ENCODE data around the gene KRTAP10-11.
"Not testable (repeated sequence)": the region's sequence is repeated elsewhere in the genome, so short reads cannot be mapped to it uniquely, and the experiment has no call there.

KRTAP10-11 gene

DNA sequence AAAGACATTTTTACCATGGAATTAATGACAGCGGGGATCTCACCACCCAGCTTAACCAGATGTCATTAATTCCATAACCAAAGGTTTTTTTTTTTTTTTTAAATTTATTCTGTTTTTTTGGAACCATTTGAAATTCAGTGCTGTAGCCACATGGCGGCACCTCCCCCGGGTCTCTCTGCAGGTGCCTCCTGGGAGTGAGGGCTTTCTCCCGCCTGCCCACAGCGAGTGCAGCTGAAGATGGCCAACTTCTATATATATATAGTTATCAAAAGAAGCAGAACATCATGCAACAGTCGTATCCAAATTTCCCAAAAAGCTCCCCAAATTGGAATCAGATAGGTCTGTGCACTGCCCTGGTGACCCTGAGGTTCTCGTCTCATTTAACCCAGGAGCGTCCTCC is 30.7 kb upstream of the KRTAP10-11 start:
- no peak for DNase-seq

DNA sequence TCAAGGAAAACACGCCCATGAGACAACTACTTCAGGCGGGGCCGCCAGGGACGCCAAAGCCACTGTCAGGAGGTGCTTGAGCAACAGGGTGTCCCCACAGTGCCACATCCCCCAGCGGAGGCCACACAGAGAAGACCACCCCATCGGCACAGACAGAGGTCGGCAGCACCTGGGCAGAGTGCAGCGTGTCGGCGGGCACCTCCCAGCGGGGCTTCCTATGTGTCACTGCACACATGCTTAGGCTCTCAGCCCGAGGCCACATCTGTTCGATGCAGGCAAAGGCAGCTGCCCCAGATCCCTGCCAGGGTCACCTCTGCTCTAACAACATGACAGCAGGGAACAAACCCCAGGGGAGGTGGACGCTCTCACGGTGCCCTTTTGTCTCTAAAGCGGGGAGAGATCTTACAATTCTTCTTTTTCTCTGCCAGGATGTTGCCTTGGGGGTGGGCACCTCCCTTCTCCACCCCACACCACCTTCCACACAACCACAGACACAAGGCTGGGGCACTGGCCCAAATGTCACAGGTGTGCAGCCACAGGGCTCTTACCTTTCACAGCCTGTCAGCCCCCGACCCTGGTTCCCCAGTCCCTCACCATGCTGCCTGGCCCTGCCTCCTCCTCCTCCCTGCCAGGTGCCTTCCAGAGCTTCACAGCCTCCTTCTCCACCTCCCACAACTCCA is 30.2 kb upstream of the KRTAP10-11 start:
- peak; percentile 67 for DNase-seq

DNA sequence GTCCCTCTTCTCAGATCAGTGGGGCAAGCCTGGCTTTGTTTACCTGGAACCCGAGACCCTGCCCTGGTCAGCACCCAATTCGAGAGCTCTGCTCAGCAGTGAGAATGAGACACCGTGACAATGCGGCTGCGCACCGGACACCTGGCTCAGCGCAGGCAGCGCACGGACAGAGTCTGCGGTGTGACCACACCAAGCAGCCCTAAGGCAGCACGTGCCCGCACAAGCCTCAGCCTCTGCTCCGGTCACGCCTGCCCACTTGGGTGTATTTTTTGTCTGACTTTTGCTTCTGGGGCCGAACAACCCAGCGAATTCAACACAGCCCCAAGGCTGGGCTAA is 29.7 kb upstream of the KRTAP10-11 start:
- no peak for DNase-seq

DNA sequence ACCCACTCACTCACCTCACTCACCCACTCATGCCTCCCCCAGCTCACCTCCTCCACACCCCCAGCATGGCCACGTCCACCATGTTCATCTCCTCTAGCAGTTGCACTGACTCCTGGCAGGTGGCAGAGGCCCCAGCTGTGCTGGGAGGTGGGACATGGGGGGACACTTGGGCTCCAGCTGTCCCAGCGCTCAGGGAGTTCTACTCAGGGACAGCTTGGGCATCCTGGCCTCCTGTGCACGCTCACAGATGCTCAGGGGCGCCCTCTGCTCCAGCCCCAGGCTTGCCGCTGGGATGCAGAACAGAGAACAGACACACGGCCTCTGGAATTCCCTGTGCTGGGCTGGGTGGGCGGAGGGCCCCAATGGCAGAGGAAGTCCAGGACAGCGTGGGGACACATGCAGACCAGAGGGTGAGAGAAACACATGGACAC is 29.1 kb upstream of the KRTAP10-11 start:
- DNase-seq, result peak; percentile 51

DNA sequence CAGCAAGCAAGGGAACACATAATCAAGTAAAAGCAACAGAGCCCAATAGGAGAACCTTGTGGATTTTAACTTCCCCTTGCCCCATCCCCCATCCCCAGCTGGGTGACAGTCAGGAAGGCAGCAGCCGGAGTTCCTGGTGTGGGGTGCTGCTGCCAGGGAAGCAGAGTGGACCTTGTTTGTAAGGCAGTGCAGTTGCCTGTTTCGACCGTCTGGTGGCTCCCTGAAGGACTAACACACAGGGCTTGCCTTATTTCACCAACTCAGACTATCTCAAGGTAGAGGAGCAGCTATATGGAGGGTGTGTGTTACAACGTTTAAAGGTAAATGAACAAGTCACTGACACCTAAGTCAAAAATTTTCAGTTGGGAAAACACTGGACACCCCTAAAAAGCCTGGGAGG is 27.7 kb upstream of the KRTAP10-11 start:
- DNase-seq, result no peak

DNA sequence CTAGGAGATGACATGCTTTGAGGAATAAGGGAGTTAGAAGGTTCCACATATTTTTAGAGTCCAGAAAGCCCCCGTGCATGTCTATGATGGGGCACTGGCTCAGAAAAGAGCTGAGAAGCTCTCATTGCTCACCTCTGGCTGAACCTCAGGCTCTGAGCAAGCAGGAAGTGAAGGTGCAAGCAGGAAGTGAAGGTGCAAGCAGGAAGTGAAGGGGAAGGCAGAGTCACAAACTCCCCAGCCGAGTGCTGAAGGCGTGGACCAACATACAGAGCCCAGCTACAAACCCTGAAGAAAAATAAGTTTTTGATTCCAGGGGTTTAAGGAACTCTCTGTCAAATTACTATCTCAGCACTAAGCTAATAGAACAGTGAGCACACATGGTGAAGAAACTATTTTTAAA is 27.3 kb upstream of the KRTAP10-11 start:
- DNase-seq, result no peak

DNA sequence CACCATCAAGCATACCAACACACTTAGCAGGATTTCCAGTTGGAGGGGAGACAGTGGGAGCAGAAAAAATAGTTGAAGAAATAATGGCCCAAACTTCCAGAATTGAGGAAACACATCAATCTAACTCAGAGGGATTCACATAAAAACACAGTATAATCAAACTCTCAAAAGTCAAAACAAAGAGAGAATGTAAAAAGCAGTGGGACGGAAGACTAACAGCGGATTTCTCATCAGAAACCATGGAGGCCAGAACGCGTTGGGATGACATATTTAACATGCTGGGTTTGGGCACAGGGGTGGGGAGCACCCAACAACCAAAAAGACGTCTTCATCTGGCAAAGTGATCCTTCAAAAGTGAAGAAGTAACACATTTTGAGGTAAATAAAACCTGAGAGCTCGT is 26.3 kb upstream of the KRTAP10-11 start:
- DNase-seq, result no peak

DNA sequence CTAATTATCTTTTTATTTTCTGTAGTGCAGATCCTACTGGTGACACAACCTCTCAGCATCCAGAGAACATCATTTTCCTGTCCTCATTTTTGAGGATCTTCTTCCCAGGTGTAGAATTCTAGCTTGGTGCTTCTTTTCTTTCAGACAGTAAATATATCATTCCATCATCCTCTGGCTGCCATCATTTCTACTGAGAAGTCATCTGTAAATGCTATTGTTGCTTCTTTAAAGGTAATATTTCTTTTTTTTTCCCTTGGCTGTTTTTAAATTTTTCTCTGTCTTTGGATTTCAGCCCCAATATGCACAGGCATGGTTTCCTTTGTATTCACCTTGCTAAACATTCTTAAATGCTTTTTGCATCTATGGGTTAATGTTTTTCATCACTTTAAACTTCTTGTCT is 22.6 kb upstream of the KRTAP10-11 start:
- DNase-seq, result no peak

DNA sequence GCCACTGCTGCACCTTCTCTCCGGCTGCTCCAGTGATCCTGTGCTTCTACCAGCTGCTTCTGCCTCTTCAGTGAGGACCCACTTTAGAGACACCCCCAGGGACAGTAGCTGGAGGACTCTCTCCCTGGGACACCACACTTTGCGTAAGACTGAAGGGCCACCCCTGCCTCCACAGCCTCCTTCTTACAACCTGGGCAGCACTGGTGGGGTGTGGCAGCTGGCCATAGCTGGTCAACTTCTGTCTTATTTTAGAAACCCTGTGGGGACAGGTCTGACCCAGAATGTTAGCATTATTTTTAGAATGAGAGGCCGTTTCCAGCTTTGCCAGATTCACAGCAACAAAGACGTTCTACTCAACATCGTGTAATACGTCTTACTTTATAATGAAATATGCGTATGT is 20.5 kb upstream of the KRTAP10-11 start:
- DNase-seq, result no peak

DNA sequence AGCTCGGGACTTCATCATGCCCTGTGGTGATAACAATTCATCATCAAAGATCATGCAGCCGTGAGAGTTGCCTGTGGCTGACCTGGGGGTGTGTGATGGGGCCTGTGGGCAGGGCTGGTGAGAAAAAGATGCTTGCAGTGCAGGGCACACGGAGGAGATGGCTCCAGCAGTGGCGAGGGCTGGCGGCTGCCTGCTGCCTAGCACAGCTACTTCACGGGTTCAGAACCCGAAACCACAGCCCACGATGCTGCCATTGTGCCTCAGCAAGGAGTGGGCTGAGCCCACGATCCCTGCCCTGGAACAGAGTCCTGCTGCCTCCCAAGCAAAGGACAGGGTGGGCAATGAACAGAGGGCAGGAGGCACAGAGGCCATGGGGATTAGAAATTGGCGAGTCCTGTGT is 20.0 kb upstream of the KRTAP10-11 start:
- no peak for DNase-seq

DNA sequence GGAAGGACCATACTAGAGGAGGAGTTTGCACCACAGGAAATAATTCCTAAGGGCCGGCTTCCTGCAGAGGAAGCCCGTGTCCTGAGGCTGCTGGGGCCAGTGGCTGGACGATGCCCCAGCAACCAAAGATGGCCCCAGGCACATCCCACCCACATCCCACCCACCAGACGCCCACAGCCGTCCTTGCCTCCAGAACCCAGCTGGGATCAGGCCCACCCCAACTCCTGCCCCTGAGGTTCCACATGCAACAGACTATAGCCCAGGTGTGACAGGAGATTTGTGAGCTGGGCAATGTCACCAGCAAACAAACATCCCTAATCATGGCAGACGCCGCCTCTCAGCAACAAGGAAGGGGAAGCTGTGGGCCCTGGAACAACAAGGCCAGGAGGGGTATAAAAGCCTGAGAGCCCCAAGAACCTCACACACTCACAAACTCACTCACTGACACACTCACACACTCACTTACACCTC is 19.5 kb upstream of the KRTAP10-11 start, which contains the start of gene KRTAP10-9:
Gene KRTAP10-9, plus strand, starts transcription at position 421 of the 471 bp plus-strand sequence. CDS start 79 bp downstream, outside the sequence.
- DNase-seq, result no peak

DNA sequence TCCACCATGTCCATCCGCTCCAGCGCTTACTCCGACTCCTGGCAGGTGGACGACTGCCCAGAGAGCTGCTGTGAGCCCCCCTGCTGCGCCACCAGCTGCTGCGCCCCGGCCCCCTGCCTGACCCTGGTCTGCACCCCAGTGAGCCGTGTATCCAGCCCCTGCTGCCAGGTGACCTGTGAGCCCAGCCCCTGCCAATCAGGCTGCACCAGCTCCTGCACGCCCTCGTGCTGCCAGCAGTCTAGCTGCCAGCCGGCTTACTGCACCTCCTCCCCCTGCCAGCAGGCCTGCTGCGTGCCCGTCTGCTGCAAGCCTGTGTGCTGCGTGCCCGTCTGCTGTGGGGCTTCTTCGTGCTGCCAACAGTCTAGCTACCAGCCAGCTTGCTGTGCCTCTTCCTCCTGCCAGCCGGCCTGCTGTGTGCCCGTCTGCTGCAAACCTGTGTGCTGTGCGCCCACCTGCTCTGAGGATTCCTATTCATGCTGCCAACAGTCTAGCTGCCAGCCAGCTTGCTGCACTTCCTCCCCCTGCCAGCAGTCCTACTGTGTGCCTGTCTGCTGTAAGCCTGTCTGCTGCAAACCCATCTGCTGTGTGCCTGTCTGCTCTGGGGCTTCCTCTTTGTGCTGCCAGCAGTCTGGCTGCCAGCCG is 18.9 kb upstream of the KRTAP10-11 start:
- not testable (repeated sequence) for DNase-seq

DNA sequence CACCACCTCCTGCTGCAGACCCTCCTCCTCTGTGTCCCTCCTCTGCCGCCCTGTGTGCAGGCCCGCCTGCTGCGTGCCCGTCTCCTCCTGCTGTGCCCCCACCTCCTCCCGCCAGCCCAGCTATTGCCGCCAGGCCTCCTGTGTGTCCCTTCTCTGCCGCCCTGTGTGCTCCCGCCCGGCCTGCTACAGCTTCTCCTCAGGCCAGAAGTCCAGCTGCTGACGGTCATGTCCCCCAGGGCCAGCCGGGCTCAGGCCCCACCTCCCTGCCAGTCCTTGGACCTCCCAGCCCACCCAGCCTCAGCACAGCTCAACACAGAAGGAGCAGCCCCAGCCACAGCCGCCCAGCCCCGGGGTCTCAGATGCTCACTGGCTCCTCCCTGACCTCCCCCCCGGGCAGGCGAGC is 18.4 kb upstream of the KRTAP10-11 start:
- not testable (repeated sequence) for DNase-seq

DNA sequence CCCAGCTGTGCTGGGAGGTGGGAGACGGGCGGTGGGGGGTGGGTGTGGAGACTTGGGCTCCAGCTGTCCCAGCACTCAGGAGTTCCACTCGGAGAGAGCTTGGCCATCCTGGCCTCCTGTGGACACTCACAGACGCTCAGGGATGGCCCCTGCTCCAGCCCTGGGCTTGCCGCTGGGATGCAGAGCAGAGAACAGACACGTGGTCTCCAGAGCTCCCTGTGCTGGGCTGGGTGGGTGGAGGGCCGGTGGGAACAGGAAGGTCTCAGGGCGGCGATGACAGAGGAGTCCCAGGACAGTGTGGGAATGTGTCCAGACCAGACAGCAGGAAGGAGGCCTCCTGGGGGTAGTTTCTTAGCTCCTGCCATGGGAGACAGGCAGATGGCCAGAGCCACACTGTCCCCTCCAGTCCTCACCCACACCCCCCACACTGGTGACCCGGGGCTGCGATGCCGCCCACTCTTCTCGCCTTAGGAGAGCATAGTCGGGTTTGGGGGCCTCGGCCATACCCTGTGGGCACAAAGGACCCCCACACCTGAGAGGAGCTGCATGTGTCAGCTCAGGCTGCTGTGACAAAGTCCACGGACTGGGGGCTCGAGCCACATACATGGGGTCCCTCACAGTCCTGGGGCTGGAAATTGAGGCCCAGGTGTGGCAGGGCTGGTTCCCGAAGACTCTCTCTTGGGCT is 17.4 kb upstream of the KRTAP10-11 start:
- DNase-seq, result no peak

DNA sequence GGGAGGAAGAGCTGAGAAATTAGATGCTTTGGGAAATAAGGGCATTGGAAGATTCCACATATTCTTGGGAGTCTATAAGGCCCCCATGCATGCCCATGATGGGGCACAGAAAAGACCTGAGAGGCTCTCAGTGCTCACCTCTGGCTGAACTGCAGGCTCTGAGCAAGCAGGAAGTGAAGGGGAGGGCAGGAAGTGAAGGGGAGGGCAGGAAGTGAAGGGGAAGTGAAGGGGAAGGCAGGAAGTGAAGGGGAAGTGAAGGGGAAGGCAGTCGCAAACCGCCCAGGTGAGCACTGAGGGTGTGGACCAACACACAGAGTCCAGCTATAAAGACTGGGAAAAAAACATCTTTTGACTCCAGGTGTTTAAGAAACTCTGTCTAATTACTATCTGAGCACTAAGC is 15.8 kb upstream of the KRTAP10-11 start:
- no peak for DNase-seq

DNA sequence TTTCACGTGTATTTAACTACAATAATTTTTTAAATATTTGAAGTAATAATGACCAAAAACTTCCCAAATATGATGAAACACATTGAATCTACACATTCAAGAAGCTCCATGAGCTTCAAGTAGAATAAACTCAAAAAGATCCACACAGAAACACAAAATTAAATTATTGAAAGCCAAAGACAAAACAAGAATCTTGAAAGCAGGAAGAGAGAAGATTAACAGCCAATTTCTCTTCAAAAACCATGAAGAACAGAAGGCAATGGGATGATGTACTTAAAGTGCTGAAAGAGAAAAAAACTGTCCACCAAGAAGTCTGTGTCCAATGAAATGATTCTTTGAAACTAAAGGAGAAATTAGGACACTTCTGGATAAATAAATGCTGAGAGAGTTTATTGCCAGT is 14.1 kb upstream of the KRTAP10-11 start:
- no peak for DNase-seq

DNA sequence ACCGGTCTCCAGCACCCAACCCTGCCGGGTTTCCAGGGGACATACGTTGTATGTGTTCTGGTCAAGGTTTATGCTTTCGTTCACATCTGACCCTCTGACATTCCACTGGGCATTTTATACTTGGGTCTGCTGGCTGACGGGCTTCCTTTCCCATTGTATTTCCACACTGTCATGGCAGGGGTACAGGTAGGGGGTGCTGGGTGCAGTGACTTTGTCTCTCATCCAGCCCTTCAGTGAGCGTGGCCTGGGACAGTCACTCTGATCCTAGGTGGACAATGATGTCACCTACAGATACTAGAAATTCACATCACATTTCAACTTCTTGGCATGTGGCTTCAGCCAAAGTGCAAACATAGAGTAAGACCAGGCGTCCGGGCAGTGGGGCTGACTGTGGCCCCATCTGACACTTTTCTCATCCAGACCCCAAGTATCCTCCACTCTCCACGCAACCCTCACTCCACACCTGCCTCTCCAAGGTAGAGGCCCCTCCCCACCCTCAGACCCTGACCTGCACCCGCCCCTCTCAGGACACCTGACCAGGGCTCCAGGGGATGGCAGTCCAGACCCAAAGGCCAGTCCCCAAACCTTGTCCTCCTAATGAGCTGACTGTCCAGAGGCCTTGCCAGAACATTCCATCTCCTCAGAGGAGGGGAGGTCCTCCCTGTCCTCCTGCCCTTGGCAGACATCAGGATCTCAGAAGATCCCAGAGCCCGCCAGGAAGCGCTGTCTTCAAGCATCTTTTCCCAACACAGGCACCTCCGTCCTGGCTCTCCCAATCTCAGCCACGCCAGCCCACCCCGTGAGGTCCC is 9.8 kb upstream of the KRTAP10-11 start:
- DNase-seq, result no peak

DNA sequence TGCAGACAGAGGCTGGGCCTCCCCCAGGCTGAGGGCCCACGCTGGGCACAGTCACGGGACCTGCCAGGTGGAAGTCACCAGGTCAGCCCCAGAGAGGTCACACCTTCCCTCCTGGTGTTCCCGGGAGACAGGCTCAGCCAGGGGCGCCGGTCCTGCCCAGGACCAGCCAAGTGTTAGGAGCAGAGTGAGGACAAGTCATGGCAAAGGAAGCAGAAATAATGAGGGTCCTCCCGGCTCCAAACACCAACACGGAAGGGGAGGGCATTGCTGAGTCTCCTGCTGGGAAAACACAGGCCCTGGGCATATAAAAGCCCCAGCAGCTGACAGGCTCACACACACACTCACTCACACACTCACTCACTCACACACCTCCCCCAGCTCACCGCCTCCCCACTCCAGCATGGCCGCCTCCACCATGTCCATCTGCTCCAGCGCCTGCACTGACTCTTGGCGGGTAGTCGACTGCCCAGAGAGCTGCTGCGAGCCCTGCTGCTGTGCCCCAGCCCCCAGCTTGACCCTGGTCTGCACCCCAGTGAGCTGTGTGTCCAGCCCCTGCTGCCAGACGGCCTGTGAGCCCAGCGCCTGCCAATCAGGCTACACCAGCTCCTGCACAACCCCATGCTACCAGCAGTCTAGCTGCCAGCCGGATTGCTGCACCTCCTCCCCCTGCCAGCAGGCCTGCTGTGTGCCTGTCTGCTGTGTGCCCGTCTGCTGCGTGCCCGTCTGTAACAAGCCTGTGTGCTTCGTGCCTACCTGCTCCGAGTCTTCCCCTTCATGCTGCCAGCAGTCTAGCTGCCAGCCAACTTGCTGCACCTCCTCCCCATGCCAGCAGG is 9.0 kb upstream of the KRTAP10-11 start, which contains the start of gene KRTAP10-10:
Gene KRTAP10-10, plus strand, starts transcription at position 339 of the 833 bp plus-strand sequence. Its CDS starts 62 bp downstream, at position 401.
- no peak for DNase-seq

DNA sequence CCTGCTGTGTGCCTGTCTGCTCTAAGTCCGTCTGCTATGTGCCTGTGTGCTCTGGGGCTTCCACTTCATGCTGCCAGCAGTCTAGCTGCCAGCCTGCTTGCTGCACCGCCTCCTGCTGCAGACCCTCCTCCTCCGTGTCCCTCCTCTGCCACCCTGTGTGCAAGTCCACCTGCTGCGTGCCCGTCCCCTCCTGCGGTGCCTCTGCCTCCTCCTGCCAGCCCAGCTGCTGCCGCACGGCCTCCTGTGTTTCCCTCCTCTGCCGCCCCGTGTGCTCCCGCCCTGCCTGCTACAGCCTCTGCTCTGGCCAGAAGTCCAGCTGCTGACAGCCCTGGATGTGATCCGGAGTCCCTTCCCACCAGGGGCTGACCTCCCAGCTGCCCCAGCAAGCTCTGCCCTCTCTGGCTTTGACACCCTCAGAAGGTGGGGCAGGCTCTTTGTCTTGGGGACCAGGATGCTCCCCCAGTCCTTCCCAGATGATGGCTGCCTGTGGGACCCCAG is 8.3 kb upstream of the KRTAP10-11 start:
- not testable (repeated sequence) for DNase-seq

DNA sequence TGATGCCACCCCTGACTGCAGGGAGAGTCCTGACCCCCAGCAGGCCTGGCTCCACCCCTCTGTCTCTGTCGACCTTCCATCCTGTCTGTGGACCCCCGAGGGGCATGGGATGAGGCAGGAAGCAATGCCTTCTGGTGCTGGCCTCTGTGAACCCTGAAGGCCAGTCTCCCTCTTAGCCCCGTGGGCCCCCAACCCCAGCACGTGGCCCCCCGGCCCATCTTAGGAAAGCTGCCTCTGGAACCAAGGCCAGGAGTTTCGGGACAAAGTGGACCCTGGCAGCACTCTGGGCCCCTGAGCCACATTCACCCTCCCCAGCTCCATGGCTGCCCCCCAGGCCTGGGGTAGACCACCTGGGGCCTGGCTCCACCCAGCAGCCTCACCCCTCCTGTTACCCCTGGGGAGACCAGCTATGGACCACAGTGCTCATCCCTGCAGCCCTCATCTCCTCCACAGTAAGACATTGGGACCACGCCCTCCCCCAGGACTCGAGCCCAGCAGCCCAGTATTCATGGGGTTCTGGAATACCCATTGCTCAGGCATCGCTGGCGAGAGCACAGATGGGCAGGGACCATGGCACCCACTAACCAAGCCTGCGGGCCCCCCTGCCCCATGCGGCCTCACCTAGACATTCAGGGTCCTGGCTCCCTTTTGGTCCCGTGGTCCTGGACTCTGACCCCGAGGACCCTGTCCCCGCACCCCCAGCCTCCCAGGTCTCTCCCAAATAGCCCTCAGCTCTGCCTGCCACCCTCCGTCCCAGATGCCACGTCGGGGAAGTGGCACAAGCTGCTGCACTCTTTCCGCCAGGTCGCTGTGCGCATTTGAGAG is 7.5 kb upstream of the KRTAP10-11 start:
- DNase-seq, result not testable (repeated sequence)

DNA sequence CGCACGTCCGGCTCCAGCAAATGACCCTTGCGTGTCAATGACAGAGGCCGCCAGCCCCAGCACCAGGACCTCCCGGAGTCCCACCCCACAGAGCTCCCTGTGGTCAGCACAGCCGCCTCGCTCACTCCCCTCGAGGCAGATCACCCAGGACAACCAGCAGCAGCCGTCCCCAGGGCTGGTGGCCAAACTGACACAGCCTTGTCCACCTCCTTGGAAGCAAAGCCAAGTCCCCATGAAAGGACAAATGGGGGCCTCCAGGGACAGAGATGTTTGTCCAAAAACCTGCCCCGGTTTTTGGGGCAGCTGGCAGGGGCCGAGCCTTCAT is 6.9 kb upstream of the KRTAP10-11 start:
- DNase-seq, result no peak

All from NCI-H524 treated with DMSO at 0.1 percent for 48 hours (cell line).